ENCODE measurements around the gene RDX.

DNA sequence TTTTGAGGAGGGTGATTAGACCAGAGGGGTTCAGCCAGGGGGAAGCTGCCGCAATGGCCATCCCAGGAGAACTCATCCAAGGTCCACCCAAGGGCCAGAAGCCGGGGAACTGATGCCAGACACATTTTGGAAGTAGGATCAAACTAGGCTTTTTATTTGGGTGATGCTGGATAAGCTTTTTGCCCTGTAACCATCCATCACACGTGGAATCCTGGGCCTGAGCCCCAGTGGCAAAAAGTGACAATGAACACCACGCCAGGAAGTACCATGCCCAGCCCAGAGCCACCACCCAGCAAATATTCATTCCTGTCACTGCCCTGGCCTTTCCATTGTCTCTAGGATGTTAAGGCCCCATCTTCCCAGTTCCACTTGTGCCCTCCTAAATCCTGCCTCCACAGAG, 117.3 kb downstream of the RDX start:
- TF ChIP-seq TARDBP (IDR thresholded peaks at IDR 0.05) (no peak), NFIC (IDR thresholded peaks at IDR 0.05) (no peak), MYC (IDR thresholded peaks at IDR 0.05; ENCODE audit: low read depth, low read length) (no peak), MYC (CRISPR knock-in tag; IDR thresholded peaks at IDR 0.05; ENCODE audit: borderline replicate concordance, low read depth) (no peak), ZNF3 (CRISPR knock-in tag; IDR thresholded peaks at IDR 0.05) (no peak), ZFP36 (IDR thresholded peaks at IDR 0.05; ENCODE audit: low read depth, low read length, partially characterized antibody) (no peak), ZNF551 (CRISPR knock-in tag; IDR thresholded peaks at IDR 0.05) (no peak), ELF4 (CRISPR knock-in tag; IDR thresholded peaks at IDR 0.05) (no peak), JUND (IDR thresholded peaks at IDR 0.05; ENCODE audit: borderline replicate concordance, low read depth, low read length) (no peak), JUND (tag; IDR thresholded peaks at IDR 0.05; ENCODE audit: borderline replicate concordance, low read depth, low read length) (no peak), TBL1XR1 (IDR thresholded peaks at IDR 0.05; ENCODE audit: low read length in 2 of 2) (no peak), HMG20A (CRISPR knock-in tag; conservative IDR thresholded peaks at IDR 0.05) (no peak), PHB2 (IDR thresholded peaks at IDR 0.05; ENCODE audit: low read depth) (no peak), POLR2A (conservative IDR thresholded peaks at IDR 0.05) (no peak), RAD21 (CRISPR knock-in tag; conservative IDR thresholded peaks at IDR 0.05 in 1 of 2, IDR thresholded peaks at IDR 0.05 in 1 of 2) (no peak)
- TF ChIP-seq, protein P1, sequence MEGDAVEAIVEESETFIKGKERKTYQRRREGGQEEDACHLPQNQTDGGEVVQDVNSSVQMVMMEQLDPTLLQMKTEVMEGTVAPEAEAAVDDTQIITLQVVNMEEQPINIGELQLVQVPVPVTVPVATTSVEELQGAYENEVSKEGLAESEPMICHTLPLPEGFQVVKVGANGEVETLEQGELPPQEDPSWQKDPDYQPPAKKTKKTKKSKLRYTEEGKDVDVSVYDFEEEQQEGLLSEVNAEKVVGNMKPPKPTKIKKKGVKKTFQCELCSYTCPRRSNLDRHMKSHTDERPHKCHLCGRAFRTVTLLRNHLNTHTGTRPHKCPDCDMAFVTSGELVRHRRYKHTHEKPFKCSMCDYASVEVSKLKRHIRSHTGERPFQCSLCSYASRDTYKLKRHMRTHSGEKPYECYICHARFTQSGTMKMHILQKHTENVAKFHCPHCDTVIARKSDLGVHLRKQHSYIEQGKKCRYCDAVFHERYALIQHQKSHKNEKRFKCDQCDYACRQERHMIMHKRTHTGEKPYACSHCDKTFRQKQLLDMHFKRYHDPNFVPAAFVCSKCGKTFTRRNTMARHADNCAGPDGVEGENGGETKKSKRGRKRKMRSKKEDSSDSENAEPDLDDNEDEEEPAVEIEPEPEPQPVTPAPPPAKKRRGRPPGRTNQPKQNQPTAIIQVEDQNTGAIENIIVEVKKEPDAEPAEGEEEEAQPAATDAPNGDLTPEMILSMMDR (IDR thresholded peaks at IDR 0.05 in 2 of 3, conservative IDR thresholded peaks at IDR 0.05 in 1 of 3; ENCODE audit: insufficient read depth in 2 of 3, low read depth in 1 of 3, low read length in 3 of 3): no peak

All from K562 (cell line).